Measurements from ENCODE around the gene FAM131C.

FAM131C gene

GRCh38 chr1:16013908-16014258 lies 59.6 kb downstream of the FAM131C start:
- DNase-seq (ENCODE audit: low read depth in 1 of 2, low spot score in 1 of 2) = no peak
- Histone ChIP-seq H3K27ac (replicated peaks) (no peak overlapping the region), H3K27me3 (ENCODE audit: insufficient read depth, poor library complexity, severe bottlenecking) (no peaks in the 10 kb centered on the region), H3K4me3 (replicated peaks; ENCODE audit: insufficient read depth, low read length) (no peak overlapping the region)
- TF ChIP-seq GABPA (IDR thresholded peaks at IDR 0.05; ENCODE audit: low read depth) = no peak
- no peak for TF ChIP-seq CTCF (IDR thresholded peaks at IDR 0.05; ENCODE audit: insufficient read depth, low read length)
- TF ChIP-seq REST (IDR thresholded peaks at IDR 0.05; ENCODE audit: insufficient replicate concordance, low read depth) = no peak
- TF ChIP-seq POLR2AphosphoS5 (IDR thresholded peaks at IDR 0.05; ENCODE audit: low read depth) = no peak
- TF ChIP-seq SPI1 (IDR thresholded peaks at IDR 0.05; ENCODE audit: borderline replicate concordance, low read depth) = no peak

GRCh38 chr1:16013220-16013907 lies 60.1 kb downstream of the FAM131C start:
- peak; percentile 8 to 79 for DNase-seq (ENCODE audit: low read depth in 1 of 2, low spot score in 1 of 2)
- Histone ChIP-seq H3K27me3 (ENCODE audit: insufficient read depth, poor library complexity, severe bottlenecking) (no peaks in the 10 kb centered on the region), H3K27ac (replicated peaks) (no peak overlapping the region; the same call in 1 of the 2 replicates), H3K4me3 (replicated peaks; ENCODE audit: insufficient read depth, low read length) (peak overlapping the region; percentile 34)
- no peak for TF ChIP-seq REST (IDR thresholded peaks at IDR 0.05; ENCODE audit: insufficient replicate concordance, low read depth)
- no peak for TF ChIP-seq CTCF (IDR thresholded peaks at IDR 0.05; ENCODE audit: insufficient read depth, low read length)
- no peak for TF ChIP-seq GABPA (IDR thresholded peaks at IDR 0.05; ENCODE audit: low read depth)
- TF ChIP-seq POLR2AphosphoS5 (IDR thresholded peaks at IDR 0.05; ENCODE audit: low read depth) = no peak
- no peak for TF ChIP-seq SPI1 (IDR thresholded peaks at IDR 0.05; ENCODE audit: borderline replicate concordance, low read depth)

GRCh38 chr1:16012590-16013219 lies 60.7 kb downstream of the FAM131C start:
- no peak for TF ChIP-seq REST (IDR thresholded peaks at IDR 0.05; ENCODE audit: insufficient replicate concordance, low read depth)
- no peak for TF ChIP-seq SPI1 (IDR thresholded peaks at IDR 0.05; ENCODE audit: borderline replicate concordance, low read depth)
- TF ChIP-seq GABPA (IDR thresholded peaks at IDR 0.05; ENCODE audit: low read depth) = no peak
- TF ChIP-seq POLR2AphosphoS5 (IDR thresholded peaks at IDR 0.05; ENCODE audit: low read depth) = no peak
- TF ChIP-seq CTCF (IDR thresholded peaks at IDR 0.05; ENCODE audit: insufficient read depth, low read length) = no peak
- Histone ChIP-seq H3K4me3 (replicated peaks; ENCODE audit: insufficient read depth, low read length) (peak overlapping the region; percentile 34), H3K27ac (replicated peaks) (no peak overlapping the region; the same call in none of the 2 replicates), H3K27me3 (ENCODE audit: insufficient read depth, poor library complexity, severe bottlenecking) (no peaks in the 10 kb centered on the region)
- DNase-seq (ENCODE audit: low read depth in 1 of 2, low spot score in 1 of 2) = peak; percentile 46 to 83
